LNCAP (cell line): ENCODE measurements around the gene ACSM5.

Source experiments
- CTCF ChIP-seq: fragments of 450-650 bp; IDR thresholded peaks from 2 replicates; pipeline ENCODE4 v1.5.1; 2017; ENCODE audit warnings: mild to moderate bottlenecking

ACSM5 gene

GRCh38 chr16:20393801-20394577 is 15.3 kb upstream of the ACSM5 start:
- no peak for TF ChIP-seq CTCF

DNA sequence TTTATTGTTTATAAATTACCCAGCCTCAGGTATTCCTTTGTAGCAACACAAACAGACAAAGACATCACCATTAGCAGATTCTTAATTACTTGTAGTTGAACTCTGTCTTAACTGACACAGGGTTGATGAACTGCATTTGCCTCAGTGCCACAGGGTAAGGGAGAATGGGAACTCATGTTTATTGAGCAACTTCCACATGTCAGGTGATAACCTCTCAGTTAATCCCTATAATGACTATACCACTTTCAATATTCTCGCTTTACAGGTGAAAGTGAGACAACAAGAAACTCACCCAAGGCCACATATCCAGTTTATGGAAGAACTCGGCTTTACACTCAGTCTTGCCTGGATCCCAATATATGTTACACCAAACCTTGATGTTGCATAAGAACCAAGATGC is 13.4 kb upstream of the ACSM5 start:
- no peak for TF ChIP-seq CTCF

- no peak for TF ChIP-seq CTCF
These were observed 12.4 kb upstream of the ACSM5 start for GRCh38 chr16:20396846-20397467.

- TF ChIP-seq CTCF: no peak
These were observed 11.8 kb upstream of the ACSM5 start for GRCh38 chr16:20397468-20398074.

- no peak for TF ChIP-seq CTCF
These were observed 10.7 kb upstream of the ACSM5 start for GRCh38 chr16:20398603-20399002.

DNA sequence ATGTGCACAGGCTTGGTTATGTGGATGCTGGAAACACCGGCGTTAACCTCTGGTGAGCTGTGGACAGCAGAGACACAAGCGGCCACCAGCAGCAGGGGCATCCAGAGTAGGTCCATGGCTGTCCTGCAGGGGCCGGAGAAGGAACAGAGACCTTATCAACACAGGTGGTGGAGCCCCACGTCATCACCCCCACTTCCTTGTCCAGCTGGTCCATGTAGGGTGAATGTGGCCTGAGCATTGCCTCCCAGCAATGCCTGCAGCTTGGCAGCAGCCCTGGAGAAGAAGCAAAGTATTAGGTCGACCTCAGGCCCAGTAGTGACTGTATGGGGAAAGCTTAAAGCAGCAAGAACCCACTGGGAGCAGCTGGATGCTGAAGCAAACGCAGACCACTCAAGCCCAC is 10.1 kb upstream of the ACSM5 start:
- no peak for TF ChIP-seq CTCF

GRCh38 chr16:20401066-20401465 is 8.3 kb upstream of the ACSM5 start:
- TF ChIP-seq CTCF: no peak
